ENCODE results near the gene UQCR10. TPM values are rescaled to one million over a fixed set of nuclear protein-coding genes. Genes with fewer than 3 reads are reported as not detected.

Gene UQCR10
- total and polyA plus RNA-seq, 7 donors: 37.9 to 555 (median 84.5) TPM

DNA sequence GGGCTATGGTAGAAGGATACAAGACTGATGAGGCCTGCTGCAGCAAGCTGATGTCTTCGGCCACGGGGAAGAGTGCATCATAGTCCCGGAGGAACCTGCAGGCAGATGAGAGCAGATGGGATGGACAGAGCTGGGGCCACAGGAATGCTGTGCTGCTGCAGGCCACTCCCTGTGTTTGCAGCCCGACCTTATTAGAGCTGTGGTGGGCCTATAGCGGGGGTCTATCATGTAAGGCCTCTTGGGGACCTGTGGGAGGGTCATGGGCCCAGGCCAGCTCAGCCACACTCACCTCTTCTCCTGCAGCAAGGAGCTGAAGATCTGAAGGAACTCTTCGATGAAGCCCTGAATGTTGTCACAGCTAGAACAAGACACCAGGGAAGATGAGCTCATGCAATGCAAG lies 39.0 kb downstream of the UQCR10 start:
- H3K36me3 ChIP-seq: peaks cover 16 to 89% (median 64%) of the 10 kb centered on the region in 4 donors
- no peak overlapping the region for H3K27ac ChIP-seq
- 96 to 97% methylated on average over 6 of the region's 6 CpGs for WGBS, 2 donors
- no peak overlapping the region for H3K4me3 ChIP-seq
- no peak for TF ChIP-seq EP300 (IDR thresholded peaks at IDR 0.05)
- TF ChIP-seq POLR2AphosphoS5 (IDR thresholded peaks at IDR 0.05): no peak
- no peaks in the 10 kb centered on the region for H3K9me3 ChIP-seq
- H3K4me1 ChIP-seq: no peaks in the 10 kb centered on the region
- intact Hi-C loops (cut with DNase I): no loop called here
- no peak for DNase-seq
- no peaks in the 10 kb centered on the region for H3K27me3 ChIP-seq

GRCh38 chr22:29810216-29810615 lies 43.0 kb downstream of the UQCR10 start:
- Histone ChIP-seq H3K9me3 (no peaks in the 10 kb centered on the region), H3K36me3 (peaks cover 24 to 89% (median 53%) of the 10 kb centered on the region in 4 donors), H3K27ac (no peak overlapping the region), H3K4me3 (no peak overlapping the region), H3K27me3 (no peaks in the 10 kb centered on the region), H3K4me1 (no peaks in the 10 kb centered on the region)
- intact Hi-C loops (cut with DNase I): no loop called here
- DNase-seq: no peak
- WGBS, 2 donors: 69 to 86% methylated on average over 2 of the region's 2 CpGs
- TF ChIP-seq, protein P1, sequence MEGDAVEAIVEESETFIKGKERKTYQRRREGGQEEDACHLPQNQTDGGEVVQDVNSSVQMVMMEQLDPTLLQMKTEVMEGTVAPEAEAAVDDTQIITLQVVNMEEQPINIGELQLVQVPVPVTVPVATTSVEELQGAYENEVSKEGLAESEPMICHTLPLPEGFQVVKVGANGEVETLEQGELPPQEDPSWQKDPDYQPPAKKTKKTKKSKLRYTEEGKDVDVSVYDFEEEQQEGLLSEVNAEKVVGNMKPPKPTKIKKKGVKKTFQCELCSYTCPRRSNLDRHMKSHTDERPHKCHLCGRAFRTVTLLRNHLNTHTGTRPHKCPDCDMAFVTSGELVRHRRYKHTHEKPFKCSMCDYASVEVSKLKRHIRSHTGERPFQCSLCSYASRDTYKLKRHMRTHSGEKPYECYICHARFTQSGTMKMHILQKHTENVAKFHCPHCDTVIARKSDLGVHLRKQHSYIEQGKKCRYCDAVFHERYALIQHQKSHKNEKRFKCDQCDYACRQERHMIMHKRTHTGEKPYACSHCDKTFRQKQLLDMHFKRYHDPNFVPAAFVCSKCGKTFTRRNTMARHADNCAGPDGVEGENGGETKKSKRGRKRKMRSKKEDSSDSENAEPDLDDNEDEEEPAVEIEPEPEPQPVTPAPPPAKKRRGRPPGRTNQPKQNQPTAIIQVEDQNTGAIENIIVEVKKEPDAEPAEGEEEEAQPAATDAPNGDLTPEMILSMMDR (IDR thresholded peaks at IDR 0.05): no peak
- TF ChIP-seq POLR2AphosphoS5 (IDR thresholded peaks at IDR 0.05) (no peak), EP300 (IDR thresholded peaks at IDR 0.05) (no peak), POLR2A (IDR thresholded peaks at IDR 0.05) (no peak)

DNA sequence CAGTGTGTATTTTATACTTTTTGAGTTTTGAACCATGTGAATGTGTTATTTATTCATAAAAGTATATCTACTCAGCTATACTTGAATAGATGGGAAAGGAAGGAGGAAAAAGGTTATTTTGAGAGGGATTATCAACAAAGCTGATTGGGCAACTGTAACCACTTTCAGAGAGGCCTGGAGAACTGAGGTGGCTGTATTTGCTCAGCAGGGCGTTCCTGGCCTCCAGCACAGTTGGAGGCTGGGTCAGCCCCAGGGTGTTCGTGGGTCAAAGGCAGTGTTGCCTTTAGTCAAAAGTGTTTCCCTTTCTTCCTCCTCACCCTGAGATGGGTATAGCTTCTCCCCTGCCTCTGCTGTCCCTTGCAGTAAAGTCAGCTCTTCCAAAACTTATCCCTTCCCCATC lies 44.2 kb downstream of the UQCR10 start:
- H3K4me1 ChIP-seq: peaks cover 0 to 8% (median 0%) of the 10 kb centered on the region in 4 donors
- H3K27me3 ChIP-seq: no peaks in the 10 kb centered on the region
- WGBS, 2 donors: 18 to 79% methylated on average over 2 of the region's 2 CpGs
- H3K27ac ChIP-seq: no peak overlapping the region
- H3K36me3 ChIP-seq: peaks cover 14 to 87% (median 41%) of the 10 kb centered on the region in 4 donors
- intact Hi-C loops (cut with DNase I): no loop called here
- H3K4me3 ChIP-seq: no peak overlapping the region
- DNase-seq: no peak
- TF ChIP-seq POLR2A (IDR thresholded peaks at IDR 0.05): no peak
- TF ChIP-seq POLR2AphosphoS5 (IDR thresholded peaks at IDR 0.05): no peak
- TF ChIP-seq, protein P1 (IDR thresholded peaks at IDR 0.05): no peak
- TF ChIP-seq EP300 (IDR thresholded peaks at IDR 0.05): no peak
- no peaks in the 10 kb centered on the region for H3K9me3 ChIP-seq

GRCh38 chr22:29813126-29813525 lies 46.0 kb downstream of the UQCR10 start:
- WGBS, 2 donors: 82 to 94% methylated on average over 8 of the region's 8 CpGs
- intact Hi-C loops (cut with DNase I): no loop called here
- no peaks in the 10 kb centered on the region for H3K9me3 ChIP-seq
- no peak for DNase-seq
- TF ChIP-seq POLR2A (IDR thresholded peaks at IDR 0.05): no peak
- no peak for TF ChIP-seq EP300 (IDR thresholded peaks at IDR 0.05)
- TF ChIP-seq, protein P1 (IDR thresholded peaks at IDR 0.05): no peak
- no peak for TF ChIP-seq POLR2AphosphoS5 (IDR thresholded peaks at IDR 0.05)
- peaks cover 12 to 86% (median 29%) of the 10 kb centered on the region in 4 donors for H3K36me3 ChIP-seq
- H3K27me3 ChIP-seq: no peaks in the 10 kb centered on the region
- H3K27ac ChIP-seq: no peak overlapping the region
- peaks cover 0 to 9% (median 0%) of the 10 kb centered on the region in 4 donors for H3K4me1 ChIP-seq
- H3K4me3 ChIP-seq: no peak overlapping the region

- Histone ChIP-seq H3K27ac (no peak overlapping the region), H3K27me3 (no peaks in the 10 kb centered on the region), H3K4me3 (no peak overlapping the region), H3K4me1 (peaks cover 0 to 9% (median 0%) of the 10 kb centered on the region in 4 donors), H3K9me3 (no peaks in the 10 kb centered on the region), H3K36me3 (peaks cover 12 to 84% (median 27%) of the 10 kb centered on the region in 4 donors)
- intact Hi-C loops (cut with DNase I): no loop called here
- TF ChIP-seq POLR2A (IDR thresholded peaks at IDR 0.05): no peak
- no peak for TF ChIP-seq POLR2AphosphoS5 (IDR thresholded peaks at IDR 0.05)
- TF ChIP-seq EP300 (IDR thresholded peaks at IDR 0.05): no peak
- TF ChIP-seq, protein P1 (IDR thresholded peaks at IDR 0.05): no peak
- whole genome bisulfite sequencing, 2 donors: 79 to 90% methylated on average over 3 of the region's 3 CpGs
- DNase-seq: no peak
These were observed 46.4 kb downstream of the UQCR10 start for GRCh38 chr22:29813563-29813962.

Data from sigmoid colon (tissue), 7 donors.